Activated T-cell treated with anti-CD3 and anti-CD28 coated beads for 4 hours (primary cell): ENCODE results near the gene ATXN7.

ENCODE experiments used
- DNase-seq: peaks from one replicate; pipeline ENCODE4 v3.0.0-alpha.2; 2020

ATXN7 gene

GRCh38 chr3:63905731-63906620 is 42.3 kb downstream of the ATXN7 start:
- DNase-seq, result no peak

- no peak for DNase-seq
Measured at GRCh38 chr3:63908081-63908736, 44.5 kb downstream of the ATXN7 start.

DNA sequence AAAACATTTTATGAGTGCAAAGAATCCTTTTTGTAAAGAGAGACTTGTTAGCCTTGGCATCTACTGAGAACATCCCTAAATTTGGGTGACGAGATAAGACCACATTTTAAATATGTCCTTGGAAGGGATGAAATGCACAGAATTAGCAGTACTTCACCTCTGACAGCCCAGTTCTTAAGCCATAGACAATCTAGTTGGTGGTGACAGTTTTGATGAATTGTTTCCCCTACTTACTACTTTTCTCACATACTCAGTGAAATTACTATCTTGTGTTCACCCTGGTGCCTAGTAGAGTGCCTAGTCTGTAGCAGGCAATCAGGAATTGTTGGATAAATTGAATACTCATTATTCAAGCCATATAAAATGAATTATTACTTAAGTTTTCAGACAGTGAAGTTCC is 45.1 kb downstream of the ATXN7 start:
- DNase-seq, result no peak

DNA sequence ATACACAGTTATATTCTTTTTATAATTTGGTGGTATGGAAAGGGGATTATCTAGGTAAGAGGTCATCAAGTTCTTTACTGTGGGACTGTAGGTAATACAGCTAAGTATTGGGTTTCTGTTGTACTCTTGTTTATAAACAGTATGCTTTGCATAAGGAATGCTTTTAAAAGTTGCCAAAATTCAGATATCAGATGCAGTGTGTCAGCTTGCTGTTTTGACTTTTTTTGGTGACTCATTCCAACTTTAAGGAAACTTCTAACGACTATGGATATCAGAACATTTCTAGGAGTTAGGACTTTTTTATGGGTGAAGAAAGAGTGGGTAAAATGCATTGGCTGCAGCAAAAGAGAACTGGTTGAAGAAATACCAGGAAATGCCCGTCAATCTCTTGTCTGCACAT is 45.8 kb downstream of the ATXN7 start:
- no peak for DNase-seq

DNA sequence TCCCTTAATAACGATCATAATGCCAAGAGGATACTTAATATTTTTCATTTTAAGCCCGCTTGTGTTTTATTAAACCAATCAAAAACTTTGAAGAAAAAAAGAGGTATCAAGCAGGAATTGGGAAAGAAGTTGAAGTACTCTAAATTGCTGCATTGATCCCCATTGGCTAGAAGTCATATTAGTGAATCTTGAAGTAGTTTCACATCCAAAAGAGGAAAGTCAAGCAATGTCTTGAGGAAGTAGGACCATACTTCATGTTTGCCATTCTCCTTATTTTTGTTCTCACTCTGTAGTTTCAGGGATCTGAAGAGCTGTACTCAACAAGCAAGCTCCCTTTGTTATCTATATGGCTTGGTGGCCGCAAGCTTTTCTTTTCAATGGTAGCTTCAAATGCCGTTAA is 46.3 kb downstream of the ATXN7 start:
- DNase-seq, result no peak

- no peak for DNase-seq
Measured at GRCh38 chr3:63910891-63911290, 47.2 kb downstream of the ATXN7 start.

DNA sequence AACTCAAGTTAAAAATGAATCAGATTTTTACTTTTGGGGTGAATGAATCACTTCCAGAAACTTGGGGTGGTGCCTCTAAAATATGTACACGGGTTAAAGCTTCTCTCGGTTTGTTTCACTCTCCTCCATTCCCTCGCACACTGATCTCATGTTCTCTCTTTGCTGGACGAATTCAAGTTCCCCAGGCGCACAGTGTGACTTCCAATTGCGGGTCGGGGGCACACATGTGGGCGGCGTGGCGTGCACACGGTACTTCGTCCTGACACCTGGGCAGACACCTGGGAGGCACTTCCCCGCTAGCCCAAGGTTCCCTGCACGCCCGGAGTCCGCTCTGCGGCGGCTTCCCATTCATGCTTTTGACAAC is 47.8 kb downstream of the ATXN7 start:
- DNase-seq, result peak; percentile 6

DNA sequence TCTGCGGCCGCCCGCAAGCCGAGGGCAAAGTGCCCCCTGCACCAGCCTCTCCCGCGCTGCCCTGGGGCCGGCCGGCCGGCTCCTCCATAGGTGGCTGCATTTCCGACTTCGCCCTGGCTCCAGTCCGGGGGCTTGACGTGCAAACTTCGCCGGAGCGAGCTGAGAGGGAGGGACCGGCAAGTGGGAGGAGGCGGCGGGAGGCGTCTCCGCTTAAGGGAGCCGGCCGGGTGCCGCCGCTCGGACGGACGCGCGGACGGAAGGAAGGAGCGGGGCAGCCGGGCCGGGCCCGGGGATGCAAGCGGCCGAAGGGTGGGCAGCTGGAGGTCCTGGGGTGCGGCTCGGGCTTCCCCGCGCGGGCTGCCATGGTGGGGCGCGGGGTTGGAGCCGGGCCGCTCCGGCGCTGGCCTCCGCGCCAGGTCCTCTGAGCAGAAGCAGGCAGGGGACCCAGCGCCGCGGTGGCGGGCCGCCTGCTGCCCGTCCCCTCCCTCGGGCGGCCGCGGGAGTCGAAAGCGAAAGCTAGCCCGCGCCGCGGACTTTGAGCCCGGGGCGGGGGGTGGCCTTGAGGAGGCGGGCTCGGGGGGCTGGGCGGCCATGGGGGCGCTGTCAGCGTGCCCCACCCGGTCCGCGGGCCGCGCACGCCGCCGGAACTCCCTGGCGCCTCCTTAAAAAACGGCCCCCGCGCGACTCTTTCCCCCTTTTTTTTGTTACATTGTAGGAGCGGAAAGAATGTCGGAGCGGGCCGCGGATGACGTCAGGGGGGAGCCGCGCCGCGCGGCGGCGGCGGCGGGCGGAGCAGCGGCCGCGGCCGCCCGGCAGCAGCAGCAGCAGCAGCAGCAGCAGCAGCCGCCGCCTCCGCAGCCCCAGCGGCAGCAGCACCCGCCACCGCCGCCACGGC is 48.5 kb downstream of the ATXN7 start, which contains the start of gene SCAANT1:
TSS of gene SCAANT1 (minus strand) at position 511 of the 895 bp plus-strand sequence.
- DNase-seq, result peak; percentile 75

DNA sequence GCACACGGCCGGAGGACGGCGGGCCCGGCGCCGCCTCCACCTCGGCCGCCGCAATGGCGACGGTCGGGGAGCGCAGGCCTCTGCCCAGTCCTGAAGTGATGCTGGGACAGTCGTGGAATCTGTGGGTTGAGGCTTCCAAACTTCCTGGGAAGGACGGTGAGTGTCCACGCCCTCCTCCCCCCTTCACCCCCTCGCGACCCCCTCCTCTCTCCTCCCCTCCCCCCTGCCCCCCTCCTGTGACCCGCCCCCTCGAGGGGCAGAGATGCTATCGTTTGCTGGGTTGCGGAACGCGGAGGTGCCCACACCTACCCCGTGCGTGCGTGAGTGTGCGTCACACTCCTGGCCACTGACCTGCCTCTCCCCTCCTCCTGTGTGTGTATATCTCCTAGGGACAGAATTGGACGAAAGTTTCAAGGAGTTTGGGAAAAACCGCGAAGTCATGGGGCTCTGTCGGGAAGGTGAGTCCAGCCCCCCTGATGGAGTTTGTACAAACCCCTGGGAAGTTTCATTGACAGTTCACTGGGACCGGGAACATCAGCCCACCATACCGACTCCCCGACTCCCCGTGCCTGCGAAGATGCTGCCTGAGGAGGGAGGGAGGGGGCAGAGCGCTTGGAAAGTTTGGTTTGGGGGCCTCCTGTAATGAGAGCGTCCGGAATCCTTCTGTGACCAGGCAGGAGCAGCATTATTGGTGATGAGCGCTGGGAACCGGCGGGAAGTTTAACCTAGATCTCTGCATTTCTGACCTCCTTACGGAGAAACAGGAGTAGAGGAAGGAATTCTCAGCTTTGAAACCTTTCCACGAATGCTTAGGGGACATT is 49.3 kb downstream of the ATXN7 start:
- DNase-seq, result peak; percentile 36

- DNase-seq, result no peak
Measured at GRCh38 chr3:63914312-63914711, 50.6 kb downstream of the ATXN7 start.

DNA sequence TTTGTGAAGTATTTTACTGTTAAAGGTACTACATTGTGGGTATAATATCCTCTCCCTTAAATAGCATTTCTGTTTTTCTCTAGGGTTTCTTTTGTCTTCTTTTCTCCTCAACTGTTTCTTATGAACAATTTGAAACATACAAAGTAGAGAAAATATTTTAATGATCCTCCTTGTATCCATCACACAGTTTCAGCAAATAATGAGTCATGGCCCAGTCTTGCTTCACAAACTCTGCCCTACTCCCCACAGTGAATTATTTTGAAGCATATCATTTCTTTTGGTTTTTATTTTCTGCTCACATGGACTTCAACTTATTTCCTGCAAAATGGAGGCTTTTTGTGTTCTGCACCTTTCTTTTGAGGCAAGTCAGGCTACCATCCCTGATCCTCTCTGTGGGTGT is 54.7 kb downstream of the ATXN7 start:
- DNase-seq, result no peak

- DNase-seq, result no peak
Measured at GRCh38 chr3:63920001-63920400, 56.3 kb downstream of the ATXN7 start.

DNA sequence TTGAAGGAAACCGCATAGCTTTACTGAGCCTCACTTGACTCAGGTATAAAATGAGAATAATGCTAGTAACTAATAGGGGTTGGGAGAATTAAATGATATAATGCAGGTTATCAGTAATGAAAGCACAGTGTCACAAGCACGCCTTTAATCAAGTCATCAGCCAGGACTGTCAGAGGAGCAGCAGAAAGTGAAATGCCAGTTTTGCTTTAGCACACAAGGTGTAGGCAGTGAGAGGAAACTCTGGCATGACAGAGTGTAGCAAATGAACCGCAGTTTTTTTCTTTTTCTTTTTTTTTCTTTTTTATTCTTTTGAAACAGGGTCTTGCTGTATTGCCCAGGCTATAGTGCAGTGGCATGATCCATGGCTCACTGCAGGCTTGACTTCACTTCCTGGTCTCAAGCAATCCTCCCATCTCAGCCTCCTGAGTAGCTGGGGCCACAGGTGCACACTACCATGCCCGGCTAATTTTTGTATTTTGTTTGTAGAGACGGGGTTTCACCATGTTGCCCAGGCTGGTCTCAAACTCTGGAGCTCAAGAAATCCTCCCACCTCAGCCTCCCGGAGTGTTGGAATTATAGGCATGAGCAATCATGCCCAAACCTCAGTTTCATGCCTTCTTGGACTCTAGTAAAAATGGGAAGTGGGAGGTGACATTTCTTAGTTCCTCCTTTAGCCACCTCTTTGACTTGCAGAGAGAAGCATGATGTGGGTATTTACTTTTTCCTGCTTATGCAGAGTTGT is 58.2 kb downstream of the ATXN7 start:
- DNase-seq, result no peak

DNA sequence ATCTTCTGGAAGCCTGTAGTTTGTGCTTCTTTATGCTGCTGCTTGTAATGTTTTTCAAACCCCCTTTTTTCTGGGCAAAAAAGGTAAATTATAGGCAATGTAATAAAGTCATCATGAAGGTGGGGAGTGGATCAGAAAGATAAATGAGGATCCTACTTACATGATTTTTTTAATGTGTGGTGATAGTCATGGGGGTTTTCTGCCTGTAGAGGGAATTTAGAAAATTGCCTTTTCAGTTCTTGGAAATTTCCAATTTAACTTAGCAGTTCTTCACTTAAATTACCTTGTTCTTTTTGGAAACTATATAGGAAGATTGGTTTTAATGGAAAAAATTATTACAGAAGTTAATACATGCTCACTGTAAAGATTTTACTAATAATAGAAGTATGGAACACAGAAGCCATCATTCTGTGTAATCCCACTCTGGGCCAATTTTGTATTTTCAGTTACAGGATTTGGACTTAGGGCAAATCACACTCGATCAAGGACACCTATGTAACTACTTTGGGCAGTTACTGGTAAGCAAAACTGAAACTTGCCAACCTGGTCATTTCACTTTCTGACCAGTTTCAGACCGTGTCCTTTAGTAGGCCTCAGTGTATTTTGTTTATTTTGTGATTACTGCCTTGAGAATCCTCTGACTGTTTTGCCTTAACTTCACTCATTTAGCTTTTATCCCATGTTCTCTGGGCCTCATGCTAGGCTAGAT is 59.0 kb downstream of the ATXN7 start:
- no peak for DNase-seq

GRCh38 chr3:63926309-63926708 is 62.6 kb downstream of the ATXN7 start:
- no peak for DNase-seq

- no peak for DNase-seq
Measured at GRCh38 chr3:63927422-63928280, 64.0 kb downstream of the ATXN7 start.

GRCh38 chr3:63931290-63931689 is 67.6 kb downstream of the ATXN7 start:
- DNase-seq, result no peak

- DNase-seq, result no peak
Measured at GRCh38 chr3:63932509-63933212, 69.0 kb downstream of the ATXN7 start.

DNA sequence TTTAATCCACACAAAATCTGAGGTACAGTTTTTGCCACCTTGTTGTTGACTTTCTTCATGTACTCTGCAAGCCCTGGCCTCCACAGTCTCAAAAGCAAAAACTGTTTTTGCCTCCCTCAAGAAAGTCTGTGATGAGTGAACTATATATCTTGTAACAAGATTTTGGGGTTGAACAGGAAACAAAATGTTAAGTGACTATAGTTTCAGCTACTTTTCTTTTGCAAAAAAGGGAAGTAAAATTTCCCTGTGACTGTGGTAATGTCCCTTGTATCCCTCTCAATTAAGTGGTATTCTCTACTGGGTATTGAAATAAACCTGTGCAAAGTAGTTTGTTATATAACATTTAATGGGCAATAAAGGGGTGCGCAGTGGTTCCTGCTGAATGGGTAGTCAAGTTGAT is 69.8 kb downstream of the ATXN7 start:
- DNase-seq, result no peak
